HUES48 (cell line): ENCODE data around the gene EIF3K.
"Not testable (repeated sequence)": the region's sequence is repeated elsewhere in the genome, so short reads cannot be mapped to it uniquely, and the experiment has no call there.

Experiments
- H3K27ac ChIP-seq: one replicate; pipeline ENCODE4 v1.7.0; 2013; ENCODE audit warnings: low read depth, low read length, inconsistent platforms
- H3K27me3 ChIP-seq: 2 replicates; pipeline ENCODE4 v1.6.1; 2013; ENCODE audit warnings: mild to moderate bottlenecking, low read length; ENCODE audit not compliant: control insufficient read depth, insufficient read depth
- H3K36me3 ChIP-seq: 2 replicates; pipeline ENCODE4 v1.6.1; 2013; ENCODE audit warnings: low read length; ENCODE audit not compliant: control insufficient read depth, insufficient read depth
- H3K4me1 ChIP-seq: 2 replicates; pipeline ENCODE4 v1.6.1; 2013; ENCODE audit warnings: mild to moderate bottlenecking, low read length; ENCODE audit not compliant: control insufficient read depth, insufficient read depth
- H3K4me3 ChIP-seq: 2 replicates; pipeline ENCODE4 v1.5.1; 2013; ENCODE audit warnings: mild to moderate bottlenecking, low read depth, low read length
- H3K9ac ChIP-seq: 2 replicates; pipeline ENCODE4 v1.6.1; 2013; ENCODE audit warnings: mild to moderate bottlenecking, low read depth, low read length, moderate library complexity
- H3K9me3 ChIP-seq: 2 replicates; pipeline ENCODE4 v1.6.1; 2013; ENCODE audit warnings: low read length; ENCODE audit not compliant: control insufficient read depth, insufficient read depth

EIF3K gene

DNA sequence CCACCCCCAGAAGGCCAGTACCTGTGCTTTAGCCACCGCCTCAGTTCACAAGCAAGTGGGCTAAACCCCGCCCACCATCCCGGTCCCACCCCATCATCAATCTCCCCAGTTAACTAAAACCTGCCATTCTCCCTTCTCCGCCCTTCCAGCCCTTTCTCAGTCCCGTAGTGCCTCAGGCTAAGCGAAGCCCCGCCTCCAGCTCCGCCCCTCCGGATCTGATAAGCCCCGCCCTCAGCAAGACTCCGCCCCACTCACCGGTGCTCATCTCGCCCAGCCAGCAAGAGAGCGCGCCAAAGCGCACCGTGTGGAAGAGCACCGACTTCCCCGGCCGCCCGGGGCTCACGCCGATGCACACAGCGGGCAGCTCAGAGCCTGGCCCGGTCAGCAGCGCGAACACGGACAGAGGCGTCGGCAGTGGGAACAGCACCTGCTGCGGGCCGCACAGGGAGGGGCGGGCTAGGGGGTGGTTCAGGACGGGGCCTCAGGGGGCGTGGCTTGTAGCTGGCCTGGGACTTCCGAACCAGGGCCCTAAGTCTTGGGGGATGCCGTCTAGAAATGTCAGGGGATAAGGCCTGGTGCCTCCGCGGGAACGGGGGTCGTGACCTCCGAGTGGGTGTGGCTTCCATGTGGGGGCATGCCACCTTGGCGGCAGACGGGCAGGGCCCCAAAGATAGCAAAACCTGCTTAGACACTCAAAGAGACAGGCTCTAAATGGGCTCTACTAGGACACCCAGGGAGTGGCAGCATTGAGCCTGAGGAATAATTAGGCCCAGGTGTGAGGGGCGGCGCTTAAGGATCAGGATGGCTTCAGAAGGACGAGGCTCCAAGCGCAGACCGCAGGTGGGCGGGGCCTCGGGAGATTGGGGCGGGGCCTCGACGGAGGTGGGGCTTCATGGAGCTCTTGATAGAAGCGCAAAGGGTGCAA lies 22.7 kb upstream of the EIF3K start:
- Histone ChIP-seq H3K4me1 (no peaks in the 10 kb centered on the region), H3K9me3 (no peaks in the 10 kb centered on the region), H3K36me3 (no peaks in the 10 kb centered on the region), H3K4me3 (peak overlapping the region; percentile 73), H3K9ac (no peak overlapping the region; the same call in 1 of the 2 replicates), H3K27ac (peak overlapping the region; percentile 78), H3K27me3 (no peaks in the 10 kb centered on the region)

DNA sequence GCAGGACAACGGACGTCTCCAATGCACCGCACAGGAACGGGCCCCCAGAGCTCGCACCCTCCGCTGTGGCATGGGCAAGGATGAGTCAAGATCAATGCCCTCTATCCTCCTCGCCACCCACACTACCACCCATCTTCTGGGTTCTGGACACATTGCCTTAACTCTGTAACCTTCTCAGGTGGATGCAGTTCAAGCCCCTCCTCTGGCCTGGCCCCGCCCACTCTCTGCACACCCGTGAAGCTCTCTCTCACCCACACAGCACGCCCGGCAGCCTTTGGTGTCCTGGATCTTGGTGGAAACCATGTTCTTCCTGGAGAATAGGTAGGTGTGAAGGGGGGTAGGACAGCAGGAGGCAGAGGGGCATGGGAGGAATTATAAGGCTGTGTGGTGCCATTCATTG lies 21.9 kb upstream of the EIF3K start:
- H3K27me3 ChIP-seq: no peaks in the 10 kb centered on the region
- no peaks in the 10 kb centered on the region for H3K9me3 ChIP-seq
- H3K36me3 ChIP-seq: no peaks in the 10 kb centered on the region
- H3K4me3 ChIP-seq: peak overlapping the region; percentile 73; the same call in 1 of the 2 replicates
- H3K4me1 ChIP-seq: no peaks in the 10 kb centered on the region
- no peak overlapping the region for H3K9ac ChIP-seq
- no peak overlapping the region for H3K27ac ChIP-seq

DNA sequence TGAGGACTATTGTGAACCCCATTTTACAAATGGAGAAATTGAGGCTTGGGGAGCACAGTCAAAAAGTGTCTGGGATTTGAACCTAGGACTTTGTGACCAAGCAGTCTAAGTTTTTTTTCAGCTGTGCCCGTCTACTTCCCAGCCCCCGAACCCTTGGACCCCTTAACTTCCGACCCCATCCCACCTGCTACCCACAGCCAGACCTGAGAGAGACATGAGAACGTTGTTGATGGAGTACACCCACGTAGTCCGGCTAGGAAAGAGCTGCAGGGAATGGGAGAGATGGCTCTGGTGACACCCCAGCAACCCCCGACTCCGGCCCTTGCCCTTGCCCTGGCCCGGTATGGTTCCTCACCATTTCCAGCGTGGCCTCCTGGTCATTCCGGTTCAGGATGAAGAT lies 19.3 kb upstream of the EIF3K start:
- Histone ChIP-seq H3K4me3 (no peak overlapping the region), H3K27me3 (no peaks in the 10 kb centered on the region), H3K9me3 (no peaks in the 10 kb centered on the region), H3K9ac (no peak overlapping the region), H3K4me1 (no peaks in the 10 kb centered on the region), H3K27ac (no peak overlapping the region), H3K36me3 (no peaks in the 10 kb centered on the region)

GRCh38 chr19:38602856-38603255 lies 16.1 kb upstream of the EIF3K start:
- H3K4me1 ChIP-seq, H3K9me3 ChIP-seq, H3K9ac ChIP-seq, H3K27me3 ChIP-seq, H3K27ac ChIP-seq, H3K4me3 ChIP-seq, H3K36me3 ChIP-seq: not testable (repeated sequence)

DNA sequence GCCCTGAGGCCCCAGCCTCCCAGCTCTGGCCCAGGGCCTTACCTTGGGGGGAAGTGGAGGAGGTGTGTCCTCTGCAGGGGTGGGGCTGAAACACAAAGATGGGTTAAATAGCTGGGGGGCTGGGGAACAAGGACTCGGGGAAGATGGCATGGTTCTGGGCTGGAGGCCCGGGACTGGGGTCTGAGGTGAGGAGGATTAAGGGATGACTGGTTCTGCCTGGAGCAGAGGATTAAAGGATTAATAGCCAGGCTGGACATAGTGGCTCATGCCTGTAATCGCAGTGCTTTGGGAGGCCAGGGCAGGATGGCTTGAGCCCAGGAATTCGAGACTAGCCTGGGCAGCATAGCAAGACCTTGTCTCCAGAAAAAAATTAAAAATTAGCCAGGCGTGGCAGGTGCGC lies 12.9 kb upstream of the EIF3K start:
- Histone ChIP-seq H3K4me1 (no peaks in the 10 kb centered on the region), H3K27me3 (no peaks in the 10 kb centered on the region), H3K36me3 (no peaks in the 10 kb centered on the region), H3K9me3 (no peaks in the 10 kb centered on the region), H3K9ac (no peak overlapping the region), H3K27ac (no peak overlapping the region), H3K4me3 (no peak overlapping the region)

DNA sequence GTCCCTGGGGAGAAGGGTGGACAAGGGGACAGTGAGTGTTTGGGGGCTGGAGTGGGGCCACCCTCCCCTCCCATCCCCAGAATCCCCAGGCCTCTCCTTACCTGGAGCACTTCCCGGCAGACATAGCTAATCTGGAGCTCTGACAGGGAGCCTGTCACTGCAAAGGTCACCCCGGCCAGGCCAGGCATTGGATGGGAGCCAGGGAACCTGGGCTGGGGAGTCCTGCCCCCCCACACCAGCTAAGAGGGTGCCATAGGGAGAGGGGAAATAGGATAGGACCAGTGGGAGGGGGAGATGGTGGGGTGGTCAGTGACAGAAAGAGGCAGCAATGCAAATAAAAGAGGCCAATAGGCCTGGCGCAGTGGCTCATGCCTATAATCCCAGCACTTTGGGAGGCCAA lies 4.7 kb upstream of the EIF3K start:
- Histone ChIP-seq H3K9me3 (no peaks in the 10 kb centered on the region), H3K27ac (no peak overlapping the region), H3K9ac (no peak overlapping the region), H3K4me3 (no peak overlapping the region), H3K36me3 (no peaks in the 10 kb centered on the region), H3K27me3 (no peaks in the 10 kb centered on the region), H3K4me1 (peaks cover 11% of the 10 kb centered on the region; the same call in 1 of the 2 replicates)

GRCh38 chr19:38615007-38615581 lies 3.9 kb upstream of the EIF3K start:
- no peaks in the 10 kb centered on the region for H3K27me3 ChIP-seq

GRCh38 chr19:38616265-38616664 lies 2.7 kb upstream of the EIF3K start:
- no peak overlapping the region for H3K9ac ChIP-seq
- peaks cover 12% of the 10 kb centered on the region for H3K36me3 ChIP-seq
- peaks cover 11% of the 10 kb centered on the region; the same call in 1 of the 2 replicates for H3K4me1 ChIP-seq
- no peak overlapping the region for H3K27ac ChIP-seq
- no peaks in the 10 kb centered on the region for H3K9me3 ChIP-seq
- H3K4me3 ChIP-seq: no peak overlapping the region
- no peaks in the 10 kb centered on the region for H3K27me3 ChIP-seq

More at GRCh38 chr19:38615007-38615581, 3.9 kb upstream of the EIF3K start:
- no peak overlapping the region for H3K9ac ChIP-seq
- peaks cover 11% of the 10 kb centered on the region; the same call in 1 of the 2 replicates for H3K4me1 ChIP-seq
- H3K4me3 ChIP-seq: no peak overlapping the region
- H3K9me3 ChIP-seq: no peaks in the 10 kb centered on the region
- no peak overlapping the region for H3K27ac ChIP-seq
- 0 out of 2 replicates have a peak, but pooled peaks cover under 1% of the 10 kb centered on the region for H3K36me3 ChIP-seq

DNA sequence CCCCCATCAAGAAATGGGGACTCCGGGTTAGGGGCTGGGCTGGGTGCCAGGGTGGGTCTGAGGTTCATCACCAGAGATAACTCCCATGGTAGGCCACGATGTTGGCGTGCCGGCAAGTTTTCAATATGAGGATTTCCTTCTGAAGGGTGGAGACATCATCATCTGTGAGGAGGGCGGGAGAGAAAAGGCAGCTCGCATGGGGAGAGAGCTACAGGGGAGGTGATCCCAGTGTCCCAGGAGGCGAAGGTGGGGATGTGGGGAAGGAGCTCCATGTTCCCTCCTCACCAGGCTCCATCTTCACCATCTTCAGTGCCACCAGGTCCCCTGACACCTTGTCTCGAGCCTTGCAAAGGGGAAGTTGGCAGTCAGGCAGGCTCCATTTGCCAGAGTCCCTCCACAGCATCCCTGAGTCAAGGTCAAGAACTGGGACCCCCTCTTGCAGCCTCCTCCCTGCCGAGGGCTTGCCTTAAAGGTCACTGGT lies 1.7 kb upstream of the EIF3K start:
- Histone ChIP-seq H3K9ac (no peak overlapping the region), H3K36me3 (peaks cover 23% of the 10 kb centered on the region), H3K4me1 (peaks cover 11% of the 10 kb centered on the region; the same call in 1 of the 2 replicates), H3K4me3 (no peak overlapping the region), H3K27ac (no peak overlapping the region), H3K9me3 (no peaks in the 10 kb centered on the region), H3K27me3 (no peaks in the 10 kb centered on the region)

- Histone ChIP-seq H3K27me3 (no peaks in the 10 kb centered on the region), H3K27ac (peak within 1 kb of the TSS; percentile 91), H3K36me3 (peaks cover 28% of the 10 kb centered on the region), H3K9me3 (no peaks in the 10 kb centered on the region), H3K4me3 (peak within 1 kb of the TSS; percentile 64), H3K4me1 (peaks cover 11% of the 10 kb centered on the region; the same call in 1 of the 2 replicates), H3K9ac (peak within 1 kb of the TSS; percentile 71)
These were observed 1.0 kb upstream of the EIF3K start, which contains the start of gene MAP4K1 for GRCh38 chr19:38617764-38618589. TSS of gene MAP4K1 (minus strand) at chr19:38617953. CDS start at chr19:38617895, 58 bp downstream.
